ENCODE measurements around the gene RBM23. TPM values are rescaled to one million over a fixed set of nuclear protein-coding genes. Genes with fewer than 3 reads are reported as not detected.
"Not testable (repeated sequence)": the region's sequence is repeated elsewhere in the genome, so short reads cannot be mapped to it uniquely, and the experiment has no call there.

The RBM23 gene
- 29.9 and 48.3 TPM in 2 replicates for total RNA-seq (2012; rRNA removed)

DNA sequence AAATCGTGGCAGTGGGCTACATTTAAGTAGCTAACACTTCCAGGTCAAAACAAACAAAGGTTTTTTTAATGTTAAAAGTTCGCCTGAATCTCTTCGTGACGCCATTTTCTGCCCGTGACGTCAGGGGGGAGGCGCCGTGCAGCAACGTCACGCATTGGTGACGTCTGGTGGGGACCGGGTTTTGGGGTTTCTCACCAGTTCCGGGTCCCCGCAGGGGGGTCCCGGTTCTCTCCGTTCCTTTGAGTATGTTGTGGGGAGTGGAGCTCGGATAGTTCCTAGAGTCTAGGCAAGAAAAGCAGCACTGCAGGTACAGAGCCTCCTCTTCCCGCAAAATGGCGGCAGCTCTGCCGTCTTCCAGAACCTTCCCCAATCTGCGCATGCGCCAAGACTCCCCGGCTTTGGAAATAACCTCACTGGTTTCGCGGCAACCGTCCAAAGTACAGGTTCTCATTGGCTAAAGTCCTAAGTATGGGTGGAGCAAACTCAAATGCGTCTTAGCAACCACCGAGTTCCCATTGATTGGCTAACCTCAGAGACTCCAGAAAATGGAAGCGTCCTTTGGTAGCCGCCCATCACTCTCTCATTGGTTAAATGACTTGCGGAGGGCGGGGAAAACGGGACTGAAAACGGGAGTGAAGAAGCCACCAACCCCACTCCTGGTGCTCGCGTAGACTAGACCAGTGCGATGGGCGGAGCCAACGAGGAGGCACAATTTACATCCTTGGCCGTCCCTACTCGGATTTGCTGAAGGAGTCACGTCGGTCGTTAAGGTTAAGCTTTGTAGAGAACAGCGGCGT is at the start of gene RBM23:
TSS of gene RBM23 (minus strand) at position 346 of the 797 bp plus-strand sequence.
- H3K4me1 ChIP-seq (ENCODE audit: control insufficient read depth, insufficient read depth, low read length), result peaks cover 11% of the 10 kb centered on the region
- no peaks in the 10 kb centered on the region for H3K9me3 ChIP-seq (replicated peaks; ENCODE audit: low read length)
- peaks cover 47% of the 10 kb centered on the region for H3K36me3 ChIP-seq (ENCODE audit: insufficient read depth, low read length)

DNA sequence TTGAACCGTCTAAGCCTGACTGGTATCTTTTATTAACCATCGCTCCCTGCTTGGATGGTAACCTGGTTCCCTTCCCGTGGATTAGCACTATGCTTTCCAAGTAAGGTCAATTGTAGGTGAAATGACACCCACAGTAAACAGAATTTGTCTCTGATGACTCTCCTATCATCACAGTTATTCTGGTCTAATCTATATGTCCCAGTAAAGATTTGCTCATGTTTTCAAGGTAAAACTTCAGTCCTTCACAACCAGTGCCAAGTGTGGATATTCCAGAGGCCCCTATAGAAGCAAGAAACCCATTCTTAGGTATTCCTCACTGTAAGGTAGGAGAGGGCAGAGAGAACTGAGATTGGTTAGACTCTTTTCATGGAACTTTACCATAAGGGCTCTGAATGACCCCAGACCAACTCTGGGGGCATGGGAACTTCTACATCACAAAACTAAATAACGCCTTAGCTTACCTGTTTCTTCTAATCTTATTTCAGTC is 47.9 kb upstream of the RBM23 start:
- H3K27me3 ChIP-seq (ENCODE audit: control insufficient read depth, insufficient read depth, low read length), result no peaks in the 10 kb centered on the region
- H3K9ac ChIP-seq (ENCODE audit: low read depth, low read length), result no peak overlapping the region
- H3K9me3 ChIP-seq (replicated peaks; ENCODE audit: low read length), result no peaks in the 10 kb centered on the region
- no peaks in the 10 kb centered on the region for H3K4me1 ChIP-seq (ENCODE audit: control insufficient read depth, insufficient read depth, low read length)
- H3K36me3 ChIP-seq (ENCODE audit: insufficient read depth, low read length), result peaks cover 17% of the 10 kb centered on the region
- no peak overlapping the region for H3K4me2 ChIP-seq (ENCODE audit: low read length)
- H3K4me3 ChIP-seq (ENCODE audit: low read length), result no peak overlapping the region

More for the DNA sequence above, at the start of gene RBM23:
- Histone ChIP-seq H3K4me2 (ENCODE audit: low read length) (peak within 1 kb of the TSS; percentile 87), H3K9ac (ENCODE audit: low read depth, low read length) (peak within 1 kb of the TSS; percentile 89), H3K27me3 (ENCODE audit: control insufficient read depth, insufficient read depth, low read length) (no peaks in the 10 kb centered on the region), H3K4me3 (ENCODE audit: low read length) (peak within 1 kb of the TSS; percentile 79)

DNA sequence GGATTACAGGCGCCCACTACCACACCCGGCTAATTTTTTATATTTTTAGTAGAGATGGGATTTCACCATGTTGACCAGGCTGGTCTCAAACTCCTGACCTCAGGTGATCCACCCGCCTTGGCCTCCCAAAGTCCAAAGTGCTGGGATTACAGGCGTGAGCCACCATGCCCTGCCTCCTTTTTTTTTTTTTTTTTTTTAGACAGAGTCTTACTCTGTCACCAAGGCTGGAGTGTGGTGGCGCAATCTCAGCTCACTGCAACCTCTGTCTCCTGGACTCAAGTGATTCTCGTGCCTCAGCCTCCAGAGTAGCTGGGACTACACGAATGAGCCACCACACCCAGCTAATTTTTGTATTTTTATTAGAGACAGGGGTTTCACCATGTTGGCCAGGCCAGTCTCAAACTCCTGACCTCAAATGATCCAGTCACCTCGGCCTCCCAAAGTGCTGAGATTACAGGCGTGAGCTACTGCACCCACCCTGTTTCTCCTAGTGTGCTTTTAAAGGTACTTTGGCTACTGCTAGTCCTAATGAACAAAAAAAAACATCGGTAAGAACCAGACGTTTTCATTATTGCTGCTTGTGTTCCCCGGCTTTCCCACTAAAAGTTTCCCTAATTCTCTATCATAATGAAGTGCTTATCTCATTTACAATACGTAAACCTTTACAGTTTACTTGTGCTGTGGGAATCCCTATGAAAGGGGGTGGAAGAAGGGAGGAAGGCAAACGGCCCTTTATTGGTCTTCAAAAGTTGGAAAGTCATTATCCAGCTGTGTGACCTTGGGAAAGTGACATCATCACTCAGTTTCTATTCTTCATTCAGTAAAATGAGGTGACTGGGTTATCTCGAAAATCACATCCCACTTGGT is 47.2 kb upstream of the RBM23 start:
- H3K36me3 ChIP-seq (ENCODE audit: insufficient read depth, low read length); H3K4me3 ChIP-seq (ENCODE audit: low read length); H3K4me1 ChIP-seq (ENCODE audit: control insufficient read depth, insufficient read depth, low read length); H3K27me3 ChIP-seq (ENCODE audit: control insufficient read depth, insufficient read depth, low read length); H3K4me2 ChIP-seq (ENCODE audit: low read length); H3K9me3 ChIP-seq (replicated peaks; ENCODE audit: low read length); H3K9ac ChIP-seq (ENCODE audit: low read depth, low read length): not testable (repeated sequence)

DNA sequence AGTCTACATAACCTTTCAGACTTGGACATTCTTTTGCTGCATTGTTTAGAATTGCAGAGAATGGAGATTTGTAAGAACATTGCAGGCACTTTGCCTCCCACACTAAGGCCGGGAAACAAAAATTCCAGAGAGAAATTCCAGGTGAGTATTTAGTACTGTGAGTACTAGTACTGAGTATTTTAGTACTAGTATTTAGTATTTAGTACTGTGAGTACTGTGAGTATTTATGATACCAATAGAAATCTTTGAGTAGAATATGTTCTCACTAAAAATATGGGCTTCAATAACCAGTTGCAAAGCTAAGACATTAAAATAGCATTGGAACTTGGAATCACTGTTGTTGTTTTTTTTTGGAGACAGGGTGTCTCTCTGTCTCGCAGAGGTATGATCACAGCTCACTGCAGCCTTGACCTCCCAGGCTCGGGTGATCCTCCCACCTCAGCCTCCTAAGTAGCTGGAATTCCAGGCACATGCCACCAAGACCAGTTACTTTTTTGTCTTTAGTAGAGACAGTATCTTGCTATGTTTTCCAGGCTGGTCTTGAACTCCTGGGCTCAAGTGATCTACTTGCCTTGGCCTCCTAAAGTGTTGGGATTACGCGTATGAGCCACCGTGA is 43.2 kb upstream of the RBM23 start:
- H3K4me1 ChIP-seq (ENCODE audit: control insufficient read depth, insufficient read depth, low read length), result no peaks in the 10 kb centered on the region
- H3K9me3 ChIP-seq (replicated peaks; ENCODE audit: low read length), result no peaks in the 10 kb centered on the region
- no peaks in the 10 kb centered on the region for H3K27me3 ChIP-seq (ENCODE audit: control insufficient read depth, insufficient read depth, low read length)
- no peaks in the 10 kb centered on the region for H3K36me3 ChIP-seq (ENCODE audit: insufficient read depth, low read length)
- no peak overlapping the region for H3K4me2 ChIP-seq (ENCODE audit: low read length)
- no peak overlapping the region for H3K4me3 ChIP-seq (ENCODE audit: low read length)
- H3K9ac ChIP-seq (ENCODE audit: low read depth, low read length), result no peak overlapping the region

- H3K27me3 ChIP-seq (ENCODE audit: control insufficient read depth, insufficient read depth, low read length), result no peaks in the 10 kb centered on the region
- H3K36me3 ChIP-seq (ENCODE audit: insufficient read depth, low read length), result no peaks in the 10 kb centered on the region
- peaks cover 12% of the 10 kb centered on the region for H3K4me1 ChIP-seq (ENCODE audit: control insufficient read depth, insufficient read depth, low read length)
- H3K9me3 ChIP-seq (replicated peaks; ENCODE audit: low read length), result no peaks in the 10 kb centered on the region
- H3K4me3 ChIP-seq (ENCODE audit: low read length), result peak overlapping the region; percentile 76
- peak overlapping the region; percentile 93 for H3K4me2 ChIP-seq (ENCODE audit: low read length)
- H3K9ac ChIP-seq (ENCODE audit: low read depth, low read length), result peak overlapping the region; percentile 85
Observed at GRCh38 chr14:22955702-22956569, 37.0 kb upstream of the RBM23 start.

DNA sequence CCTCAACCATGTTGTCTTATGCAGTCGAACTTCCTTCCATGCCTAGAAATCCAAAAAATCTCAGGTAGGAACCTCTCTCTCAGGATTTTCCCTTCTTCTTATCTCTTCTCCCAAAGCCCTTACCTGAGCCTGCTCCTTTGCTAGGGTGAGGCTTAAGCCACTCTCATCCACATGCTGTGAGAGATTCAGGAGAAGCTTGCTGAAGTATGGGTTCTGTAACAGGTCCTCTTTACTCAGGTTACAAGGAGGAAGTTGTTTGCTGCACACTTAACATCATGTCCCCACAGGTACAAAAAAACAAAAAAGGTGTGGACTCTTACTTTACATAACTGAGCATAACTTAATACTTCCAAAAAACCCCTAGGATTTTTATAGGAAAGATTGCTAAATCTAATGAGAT is 33.5 kb upstream of the RBM23 start:
- H3K4me1 ChIP-seq (ENCODE audit: control insufficient read depth, insufficient read depth, low read length), result peaks cover 12% of the 10 kb centered on the region
- H3K9me3 ChIP-seq (replicated peaks; ENCODE audit: low read length), result no peaks in the 10 kb centered on the region
- H3K27me3 ChIP-seq (ENCODE audit: control insufficient read depth, insufficient read depth, low read length), result no peaks in the 10 kb centered on the region
- no peak overlapping the region for H3K9ac ChIP-seq (ENCODE audit: low read depth, low read length)
- no peak overlapping the region for H3K4me2 ChIP-seq (ENCODE audit: low read length)
- H3K4me3 ChIP-seq (ENCODE audit: low read length), result no peak overlapping the region
- H3K36me3 ChIP-seq (ENCODE audit: insufficient read depth, low read length), result peaks cover 4% of the 10 kb centered on the region

DNA sequence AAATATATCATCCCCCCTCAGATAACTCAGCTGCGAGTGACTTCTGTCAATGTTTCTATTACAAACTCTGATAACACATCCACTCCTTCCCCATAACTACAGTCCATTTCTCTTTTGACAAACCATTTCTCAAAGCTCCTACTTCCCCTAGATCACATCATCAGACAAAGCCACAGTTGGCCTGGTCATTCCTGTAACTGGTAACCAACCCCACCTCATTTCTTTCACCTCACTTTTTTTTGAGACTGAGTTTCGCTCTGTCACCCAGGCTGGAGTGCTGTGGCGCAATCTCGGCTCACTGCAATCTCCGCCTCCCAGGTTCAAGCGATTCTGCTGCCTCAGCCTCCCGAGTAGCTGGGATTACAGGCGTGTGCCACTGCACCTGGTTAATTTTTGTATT is 32.8 kb upstream of the RBM23 start:
- H3K36me3 ChIP-seq (ENCODE audit: insufficient read depth, low read length); H3K9me3 ChIP-seq (replicated peaks; ENCODE audit: low read length); H3K4me2 ChIP-seq (ENCODE audit: low read length); H3K9ac ChIP-seq (ENCODE audit: low read depth, low read length); H3K27me3 ChIP-seq (ENCODE audit: control insufficient read depth, insufficient read depth, low read length); H3K4me3 ChIP-seq (ENCODE audit: low read length): not testable (repeated sequence)
- H3K4me1 ChIP-seq (ENCODE audit: control insufficient read depth, insufficient read depth, low read length), result peaks cover 12% of the 10 kb centered on the region

- H3K9ac ChIP-seq (ENCODE audit: low read depth, low read length), result no peak overlapping the region
- H3K4me2 ChIP-seq (ENCODE audit: low read length), result no peak overlapping the region
- H3K4me3 ChIP-seq (ENCODE audit: low read length), result no peak overlapping the region
- H3K36me3 ChIP-seq (ENCODE audit: insufficient read depth, low read length), result peaks cover 9% of the 10 kb centered on the region
- no peaks in the 10 kb centered on the region for H3K27me3 ChIP-seq (ENCODE audit: control insufficient read depth, insufficient read depth, low read length)
- H3K9me3 ChIP-seq (replicated peaks; ENCODE audit: low read length), result no peaks in the 10 kb centered on the region
- H3K4me1 ChIP-seq (ENCODE audit: control insufficient read depth, insufficient read depth, low read length), result no peaks in the 10 kb centered on the region
Observed at GRCh38 chr14:22945642-22946041, 26.7 kb upstream of the RBM23 start.

GRCh38 chr14:22939684-22940083 is 20.7 kb upstream of the RBM23 start:
- no peaks in the 10 kb centered on the region for H3K27me3 ChIP-seq (ENCODE audit: control insufficient read depth, insufficient read depth, low read length)
- no peak overlapping the region for H3K9ac ChIP-seq (ENCODE audit: low read depth, low read length)
- no peak overlapping the region for H3K4me3 ChIP-seq (ENCODE audit: low read length)
- H3K36me3 ChIP-seq (ENCODE audit: insufficient read depth, low read length), result no peaks in the 10 kb centered on the region
- H3K4me1 ChIP-seq (ENCODE audit: control insufficient read depth, insufficient read depth, low read length), result no peaks in the 10 kb centered on the region
- no peaks in the 10 kb centered on the region for H3K9me3 ChIP-seq (replicated peaks; ENCODE audit: low read length)
- H3K4me2 ChIP-seq (ENCODE audit: low read length), result no peak overlapping the region

DNA sequence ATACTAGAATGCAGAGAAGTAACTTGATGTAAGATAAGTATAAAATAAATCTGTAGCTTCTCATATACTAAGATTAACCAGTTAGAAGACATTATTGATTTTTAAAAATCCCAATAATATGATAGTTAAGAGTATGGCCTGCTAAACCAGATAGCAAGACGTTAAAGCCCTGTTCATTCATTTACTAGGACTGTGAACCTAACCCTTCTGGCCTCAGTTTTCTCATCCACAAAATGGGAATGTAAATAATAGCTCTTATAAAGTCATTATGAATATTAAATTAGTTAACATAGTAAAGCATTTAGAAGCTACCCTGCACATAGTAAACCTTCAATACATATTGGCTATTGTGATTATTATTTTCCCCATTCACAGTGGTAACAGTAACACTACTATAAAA is 16.2 kb upstream of the RBM23 start:
- no peaks in the 10 kb centered on the region for H3K9me3 ChIP-seq (replicated peaks; ENCODE audit: low read length)
- H3K9ac ChIP-seq (ENCODE audit: low read depth, low read length), result no peak overlapping the region
- H3K27me3 ChIP-seq (ENCODE audit: control insufficient read depth, insufficient read depth, low read length), result no peaks in the 10 kb centered on the region
- no peaks in the 10 kb centered on the region for H3K36me3 ChIP-seq (ENCODE audit: insufficient read depth, low read length)
- H3K4me1 ChIP-seq (ENCODE audit: control insufficient read depth, insufficient read depth, low read length), result peaks cover 1% of the 10 kb centered on the region
- H3K4me2 ChIP-seq (ENCODE audit: low read length), result no peak overlapping the region
- H3K4me3 ChIP-seq (ENCODE audit: low read length), result no peak overlapping the region

All from skeletal muscle satellite cell (primary cell).